Ishikawa (cell line): ENCODE results near the gene NNAT.

Experiments
- CREB1 ChIP-seq: IDR thresholded peaks from 2 replicates; pipeline ENCODE4 v1.6.1; 2012; ENCODE audit warnings: low read depth
- EGR1 ChIP-seq: IDR thresholded peaks from 2 replicates; pipeline ENCODE4 v1.6.1; 2012
- EP300 ChIP-seq: IDR thresholded peaks from 2 replicates; pipeline ENCODE4 v1.6.1; 2012; ENCODE audit warnings: borderline replicate concordance
- FOXM1 ChIP-seq: IDR thresholded peaks from 2 replicates; pipeline ENCODE4 v1.6.1; 2012; ENCODE audit warnings: low read depth, borderline replicate concordance
- NFIC ChIP-seq: IDR thresholded peaks from 2 replicates; pipeline ENCODE4 v1.6.1; 2012
- RAD21 ChIP-seq: IDR thresholded peaks from 2 replicates; pipeline ENCODE4 v1.6.1; 2012; ENCODE audit warnings: low read depth
- TAF1 ChIP-seq: IDR thresholded peaks from 2 replicates; pipeline ENCODE4 v1.6.1; 2012; ENCODE audit warnings: low read depth, mild to moderate bottlenecking
- YY1 ChIP-seq: IDR thresholded peaks from 2 replicates; pipeline ENCODE4 v1.6.1; 2012; ENCODE audit warnings: low read depth
- ZBTB7A ChIP-seq: IDR thresholded peaks from 2 replicates; pipeline ENCODE4 v1.6.1; 2012; ENCODE audit warnings: low read depth
- TF ChIP-seq, protein P1 (sequence below): IDR thresholded peaks from 2 replicates; pipeline ENCODE4 v1.6.1; 2012

GRCh38 chr20:37505263-37506151, 15.5 kb upstream of the NNAT start:
- no peak for TF ChIP-seq FOXM1
- TF ChIP-seq RAD21, result no peak
- TF ChIP-seq CREB1, result no peak
- no peak for TF ChIP-seq ZBTB7A
- TF ChIP-seq EGR1, result no peak
- TF ChIP-seq, protein P1, sequence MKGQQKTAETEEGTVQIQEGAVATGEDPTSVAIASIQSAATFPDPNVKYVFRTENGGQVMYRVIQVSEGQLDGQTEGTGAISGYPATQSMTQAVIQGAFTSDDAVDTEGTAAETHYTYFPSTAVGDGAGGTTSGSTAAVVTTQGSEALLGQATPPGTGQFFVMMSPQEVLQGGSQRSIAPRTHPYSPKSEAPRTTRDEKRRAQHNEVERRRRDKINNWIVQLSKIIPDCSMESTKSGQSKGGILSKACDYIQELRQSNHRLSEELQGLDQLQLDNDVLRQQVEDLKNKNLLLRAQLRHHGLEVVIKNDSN, result no peak
- no peak for TF ChIP-seq EP300
- TF ChIP-seq YY1, result no peak
- TF ChIP-seq NFIC, result no peak
- TF ChIP-seq TAF1, result no peak
